GM12801 (cell line): ENCODE data around the gene TXNDC17.

Experiments
- CTCF ChIP-seq: IDR thresholded peaks from one replicate; pipeline ENCODE4 v1.5.1; 2011; ENCODE audit warnings: control low read depth; ENCODE audit not compliant: insufficient read length; ENCODE audit errors: extremely low read depth

TXNDC17 gene

GRCh38 chr17:6623941-6624340 lies 16.9 kb upstream of the TXNDC17 start:
- no peak for TF ChIP-seq CTCF

- no peak for TF ChIP-seq CTCF
Measured at GRCh38 chr17:6626616-6627015, 14.2 kb upstream of the TXNDC17 start.

- no peak for TF ChIP-seq CTCF
Measured at GRCh38 chr17:6627019-6627418, 13.8 kb upstream of the TXNDC17 start.

- no peak for TF ChIP-seq CTCF
Measured at GRCh38 chr17:6630390-6630789, 10.5 kb upstream of the TXNDC17 start.

GRCh38 chr17:6632530-6632929 lies 8.3 kb upstream of the TXNDC17 start:
- TF ChIP-seq CTCF = no peak

GRCh38 chr17:6633263-6633662 lies 7.6 kb upstream of the TXNDC17 start:
- TF ChIP-seq CTCF = no peak

- no peak for TF ChIP-seq CTCF
Measured at GRCh38 chr17:6636105-6636504, 4.8 kb upstream of the TXNDC17 start.

GRCh38 chr17:6636616-6637457 lies 4.0 kb upstream of the TXNDC17 start:
- no peak for TF ChIP-seq CTCF
